Stimulated activated naive CD8-positive, alpha-beta T cell treated with anti-CD3 and anti-CD28 coated beads, Interleukin-15, Interleukin-2, amounts not matched to agents 100 U/mL and 50 U/mL, for 24 hours (primary cell): ENCODE results near the gene NLRP14.

Experiments used
- ATAC-seq: fragments of 150-1000 bp; cut with Tn5 transposase; one replicate; pipeline ENCODE4 v1.10.0; 2021
- DNase-seq: peaks from one replicate; pipeline ENCODE4 v3.0.0; 2021

NLRP14 gene

DNA sequence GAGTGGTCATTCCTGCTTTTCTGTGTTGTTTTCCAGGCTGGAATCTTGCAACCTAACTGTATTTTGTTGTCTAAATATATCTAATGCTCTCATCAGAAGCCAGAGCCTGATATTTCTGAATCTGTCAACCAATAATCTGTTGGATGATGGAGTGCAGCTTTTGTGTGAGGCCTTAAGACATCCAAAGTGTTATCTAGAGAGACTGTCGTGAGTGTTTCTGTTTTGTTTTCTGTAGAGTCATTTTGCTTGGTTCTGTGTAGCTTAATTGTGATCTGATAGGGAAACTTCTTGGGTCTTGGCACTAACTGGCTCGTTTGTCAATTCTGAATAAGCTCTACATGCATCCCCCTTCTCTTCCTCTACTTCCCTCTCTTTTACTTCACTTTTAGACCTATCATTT, 37.4 kb downstream of the NLRP14 start:
- no peak for ATAC-seq
- no peak for DNase-seq

DNA sequence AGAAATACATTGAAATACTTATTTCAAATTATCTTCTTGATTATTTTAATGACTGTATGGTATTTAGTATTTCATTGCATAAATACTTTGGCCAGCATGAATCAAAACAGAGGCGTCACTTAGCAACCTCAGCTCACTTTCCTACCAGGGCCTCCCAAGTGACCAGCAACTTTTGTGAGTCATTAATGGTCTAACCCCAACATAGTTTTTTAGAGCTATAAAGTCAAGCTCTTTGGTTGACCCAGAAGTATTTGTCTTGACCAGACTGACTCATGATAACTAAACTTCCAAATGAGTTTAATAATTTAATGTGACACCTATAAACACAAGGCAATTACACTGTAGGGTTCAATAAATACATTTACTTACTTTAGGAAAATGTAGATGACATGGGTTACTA, 40.6 kb downstream of the NLRP14 start:
- ATAC-seq (no peak), DNase-seq (no peak)

GRCh38 chr11:7062534-7062933, 42.3 kb downstream of the NLRP14 start:
- ATAC-seq (no peak), DNase-seq (no peak)

DNA sequence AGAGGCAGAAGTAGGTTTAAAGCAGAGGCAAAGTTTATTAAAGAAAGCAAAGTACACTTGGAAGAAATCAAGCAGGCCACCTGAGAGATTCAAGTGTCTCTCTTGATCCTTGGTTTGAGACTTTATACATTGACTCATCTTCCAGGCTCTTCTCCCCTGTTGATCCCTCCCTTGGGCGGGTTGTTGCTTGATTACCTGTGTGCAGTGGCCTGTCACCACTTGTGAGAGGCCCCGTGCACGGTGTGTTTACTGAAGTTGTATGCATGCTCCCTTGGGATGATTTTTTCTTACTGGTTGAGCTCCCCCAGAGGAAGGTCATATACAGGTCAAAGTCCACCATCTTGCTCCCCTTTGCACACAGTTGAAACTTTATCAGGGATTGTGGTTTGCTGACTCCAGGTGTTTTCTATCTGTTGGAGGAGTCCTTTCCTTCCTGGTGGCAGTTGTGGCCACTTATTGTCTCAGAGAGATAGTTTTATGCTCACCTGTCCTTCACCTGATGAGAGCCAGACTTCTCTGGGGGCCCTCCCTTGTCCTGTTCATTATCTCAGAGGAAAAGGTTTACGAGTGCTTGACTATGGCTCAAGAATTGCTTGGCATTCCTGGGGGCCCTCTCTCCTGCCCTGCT, 52.2 kb downstream of the NLRP14 start:
- ATAC-seq (no peak), DNase-seq (no peak)

DNA sequence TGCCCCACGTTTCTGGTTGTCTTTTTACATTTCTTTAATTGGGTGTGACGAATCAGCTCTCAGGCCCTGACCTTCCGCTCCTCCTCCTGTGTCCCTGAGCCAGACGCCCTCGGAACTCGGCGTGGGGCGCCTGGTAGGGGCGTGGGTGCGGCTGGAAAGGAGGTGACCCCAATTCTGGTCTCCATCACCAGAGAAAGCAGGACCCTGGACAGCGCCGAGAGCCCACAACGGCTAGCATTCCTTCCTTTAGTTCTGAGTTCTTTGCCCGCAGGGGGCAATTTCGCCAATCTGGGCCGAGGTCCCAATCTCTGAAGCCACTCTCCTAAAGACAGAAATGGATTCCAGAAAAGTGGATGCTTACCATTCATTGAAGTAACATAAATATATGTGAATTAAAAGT, 56.8 kb downstream of the NLRP14 start:
- ATAC-seq (no peak), DNase-seq (no peak)

- DNase-seq (no peak), ATAC-seq (no peak)
Observed at GRCh38 chr11:7079545-7080135, 59.4 kb downstream of the NLRP14 start.

DNA sequence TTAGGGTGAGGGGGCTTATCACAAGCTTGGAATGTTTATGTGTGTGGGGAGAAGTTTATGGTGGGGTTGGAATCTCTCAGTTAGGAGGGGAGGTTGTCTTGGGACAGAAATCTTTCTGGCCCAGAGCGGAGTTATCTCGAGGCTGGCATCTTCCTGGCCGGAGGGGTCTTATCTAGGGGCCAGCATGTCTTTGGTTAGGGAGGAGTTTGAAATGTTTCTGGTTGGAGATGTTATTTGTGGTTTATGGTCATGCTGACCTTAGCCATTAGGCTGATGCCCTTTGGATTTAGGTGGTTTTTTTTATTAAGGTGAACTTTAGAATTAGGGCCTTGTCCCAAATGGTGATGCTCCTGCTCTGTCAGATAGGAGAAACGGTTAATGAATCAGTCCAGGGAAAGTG, 60.6 kb downstream of the NLRP14 start:
- ATAC-seq = no peak
- no peak for DNase-seq

GRCh38 chr11:7081441-7081840, 61.2 kb downstream of the NLRP14 start:
- ATAC-seq (no peak), DNase-seq (no peak)

DNA sequence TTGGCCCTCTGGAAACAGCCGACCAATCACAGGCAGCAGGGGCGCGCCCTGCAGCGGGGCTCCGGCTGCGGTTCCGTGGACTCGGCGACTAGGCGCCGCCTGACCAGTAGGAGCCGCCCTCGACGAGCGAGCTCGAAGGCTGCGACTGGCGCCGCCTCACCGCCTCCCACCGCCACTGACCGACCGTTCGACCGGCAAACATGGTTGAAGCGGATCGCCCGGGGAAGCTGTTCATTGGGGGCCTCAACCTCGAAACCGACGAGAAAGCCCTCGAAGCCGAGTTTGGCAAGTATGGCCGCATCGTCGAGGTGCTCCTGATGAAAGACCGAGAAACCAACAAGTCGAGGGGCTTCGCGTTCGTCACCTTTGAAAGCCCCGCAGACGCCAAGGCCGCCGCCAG, 68.6 kb downstream of the NLRP14 start, which contains the start of gene RBMXL2:
TSS of gene RBMXL2 (plus strand) at position 78 of the 400 bp plus-strand sequence. CDS start at position 201, 123 bp downstream.
- no peak for ATAC-seq
- DNase-seq = no peak

- no peak for DNase-seq
- no peak for ATAC-seq
Observed at GRCh38 chr11:7089328-7090251, 69.3 kb downstream of the NLRP14 start.

- peak; percentile 55 for ATAC-seq
- no peak for DNase-seq
Observed at GRCh38 chr11:7098235-7098832, 78.1 kb downstream of the NLRP14 start.

DNA sequence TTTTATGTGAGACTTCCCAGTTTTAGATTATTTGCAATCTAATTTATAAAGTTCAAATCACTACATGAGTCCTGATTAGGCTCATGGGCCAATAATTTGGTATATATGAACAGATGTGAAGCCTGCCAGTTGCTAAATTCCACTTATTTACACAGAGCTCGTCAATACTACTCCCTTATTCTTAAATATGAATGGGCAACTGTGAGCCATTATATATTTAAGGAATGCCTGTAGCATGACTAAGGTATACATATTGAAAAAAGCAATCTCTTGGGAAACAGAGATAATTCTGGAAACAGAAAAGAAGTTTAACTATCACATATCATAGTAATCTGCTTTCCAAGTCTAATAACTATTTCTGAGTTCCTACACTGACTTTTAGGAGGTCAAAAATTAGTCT, 95.5 kb downstream of the NLRP14 start:
- ATAC-seq (no peak), DNase-seq (no peak)

DNA sequence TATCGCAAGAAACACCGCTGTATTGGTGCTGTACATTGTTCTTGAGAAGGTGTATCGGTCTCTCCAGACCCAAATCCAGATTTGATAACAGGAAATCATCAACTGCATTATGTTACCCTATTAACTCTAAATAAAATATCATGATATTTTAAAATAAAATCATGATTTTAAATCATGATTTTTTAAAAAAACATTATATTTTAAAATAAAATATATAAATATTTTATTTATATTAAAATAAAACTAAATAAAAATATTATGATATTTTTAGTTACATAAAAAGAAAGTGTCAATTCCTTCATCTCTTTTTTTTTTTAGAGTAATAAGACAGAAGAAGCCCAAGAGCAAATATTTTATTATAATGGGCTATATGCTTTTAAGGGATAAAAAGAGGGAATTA, 96.1 kb downstream of the NLRP14 start:
- DNase-seq (no peak), ATAC-seq (no peak)
